NCI-H1436 treated with DMSO at 0.1 percent for 48 hours (cell line): ENCODE data around the gene MAJIN.

Experiments used
- DNase-seq: peaks from one replicate; lab custom pipeline; 2025; lab: John Stamatoyannopoulos, UW

The MAJIN gene

GRCh38 chr11:64892411-64892831 lies 79.5 kb downstream of the MAJIN start:
- DNase-seq: no peak

- DNase-seq: no peak
Observed at GRCh38 chr11:64891880-64892279, 80.0 kb downstream of the MAJIN start.

GRCh38 chr11:64891215-64891848 lies 80.6 kb downstream of the MAJIN start:
- no peak for DNase-seq

GRCh38 chr11:64890522-64890939 lies 81.4 kb downstream of the MAJIN start:
- no peak for DNase-seq

GRCh38 chr11:64888729-64889511 lies 83.0 kb downstream of the MAJIN start:
- no peak for DNase-seq

- no peak for DNase-seq
Observed at GRCh38 chr11:64888406-64888728, 83.5 kb downstream of the MAJIN start.
